PC-9 (cell line): ENCODE data around the gene SDCBP2.

ENCODE experiments used
- EZH2 ChIP-seq: fragments of 200-600 bp; sonication (generic); IDR thresholded peaks from 2 replicates; pipeline ENCODE4 v1.8.0; 2017; ENCODE audit warnings: antibody characterized with exemption, low read depth
- TF ChIP-seq, protein P1 (sequence below): fragments of 200-600 bp; sonication (generic); conservative IDR thresholded peaks from 2 replicates; pipeline ENCODE4 v1.6.1; 2017; ENCODE audit warnings: mixed run types, antibody characterized with exemption, mild to moderate bottlenecking, moderate library complexity

- TF ChIP-seq, protein P1, sequence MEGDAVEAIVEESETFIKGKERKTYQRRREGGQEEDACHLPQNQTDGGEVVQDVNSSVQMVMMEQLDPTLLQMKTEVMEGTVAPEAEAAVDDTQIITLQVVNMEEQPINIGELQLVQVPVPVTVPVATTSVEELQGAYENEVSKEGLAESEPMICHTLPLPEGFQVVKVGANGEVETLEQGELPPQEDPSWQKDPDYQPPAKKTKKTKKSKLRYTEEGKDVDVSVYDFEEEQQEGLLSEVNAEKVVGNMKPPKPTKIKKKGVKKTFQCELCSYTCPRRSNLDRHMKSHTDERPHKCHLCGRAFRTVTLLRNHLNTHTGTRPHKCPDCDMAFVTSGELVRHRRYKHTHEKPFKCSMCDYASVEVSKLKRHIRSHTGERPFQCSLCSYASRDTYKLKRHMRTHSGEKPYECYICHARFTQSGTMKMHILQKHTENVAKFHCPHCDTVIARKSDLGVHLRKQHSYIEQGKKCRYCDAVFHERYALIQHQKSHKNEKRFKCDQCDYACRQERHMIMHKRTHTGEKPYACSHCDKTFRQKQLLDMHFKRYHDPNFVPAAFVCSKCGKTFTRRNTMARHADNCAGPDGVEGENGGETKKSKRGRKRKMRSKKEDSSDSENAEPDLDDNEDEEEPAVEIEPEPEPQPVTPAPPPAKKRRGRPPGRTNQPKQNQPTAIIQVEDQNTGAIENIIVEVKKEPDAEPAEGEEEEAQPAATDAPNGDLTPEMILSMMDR, result no peak
- no peak for TF ChIP-seq EZH2
Observed at GRCh38 chr20:1332749-1333300, 3.9 kb upstream of the SDCBP2 start.
